HL-60/S4 (cell line): ENCODE measurements around the gene YBX2.
"Not testable (repeated sequence)": the region's sequence is repeated elsewhere in the genome, so short reads cannot be mapped to it uniquely, and the experiment has no call there.

Experiments used
- in situ Hi-C: fragments of 300-500 bp; cut with MboI; formaldehyde crosslinking; loops from 2 replicates; pipeline ENCODE4 v1.14.3; 2022; ENCODE audit warnings: low sequenced_read_pairs

The YBX2 gene

DNA sequence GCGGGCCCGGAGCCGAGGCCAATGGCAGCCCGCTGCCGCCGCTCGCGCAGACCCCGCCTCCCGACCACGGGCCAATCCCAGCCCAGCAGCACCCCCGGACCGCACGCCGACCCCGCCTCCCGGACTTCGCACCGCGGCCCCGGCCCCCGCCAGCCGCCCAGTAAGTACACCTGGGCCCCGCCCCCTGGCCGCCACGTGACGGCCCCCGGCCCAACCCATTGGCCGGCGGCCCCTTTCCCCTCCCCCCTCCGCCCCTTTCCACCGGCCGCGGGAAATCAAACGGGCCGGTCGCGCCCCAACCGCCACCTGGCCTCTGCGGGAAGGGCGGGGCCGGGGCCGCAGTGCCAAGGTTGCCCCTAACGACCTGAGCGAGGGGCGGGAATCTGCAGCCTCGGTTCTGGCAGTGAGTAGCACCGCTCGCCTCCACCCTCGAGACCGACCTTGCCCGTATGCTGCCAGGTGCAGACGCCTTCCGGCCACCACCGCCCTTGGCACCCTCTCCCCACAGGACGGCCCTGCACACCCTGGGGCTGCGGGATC is at the start of gene YBX2:
TSS of gene YBX2 (minus strand) at position 26 of the 540 bp plus-strand sequence. CDS start 139 bp downstream, outside the sequence.
- in situ Hi-C loops = loop anchor here (10.0 kb wide), 1 partner anchor 250 kb away; the partner anchor contains the start of gene SLC16A11

DNA sequence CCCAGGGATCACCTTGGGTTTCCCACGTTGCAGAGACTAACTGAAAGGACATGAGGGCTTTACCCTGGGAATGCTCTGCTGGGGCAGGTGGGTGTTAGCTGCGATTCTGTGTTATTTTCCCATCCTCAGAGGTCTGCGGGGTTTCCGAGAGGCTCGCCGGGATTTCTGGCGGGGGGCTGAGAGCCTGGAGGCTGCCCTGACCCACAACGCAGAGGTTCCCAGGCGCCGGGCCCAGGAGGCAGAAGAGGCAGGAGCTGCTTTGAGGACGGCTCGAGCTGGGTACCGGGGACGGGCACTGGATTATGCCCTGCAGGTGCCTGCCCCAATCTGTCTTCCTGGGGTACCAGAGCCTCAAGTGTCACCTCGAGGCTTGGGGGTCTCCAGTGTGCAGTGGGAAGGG is 48.8 kb upstream of the YBX2 start:
- in situ Hi-C loops = no loop called here

DNA sequence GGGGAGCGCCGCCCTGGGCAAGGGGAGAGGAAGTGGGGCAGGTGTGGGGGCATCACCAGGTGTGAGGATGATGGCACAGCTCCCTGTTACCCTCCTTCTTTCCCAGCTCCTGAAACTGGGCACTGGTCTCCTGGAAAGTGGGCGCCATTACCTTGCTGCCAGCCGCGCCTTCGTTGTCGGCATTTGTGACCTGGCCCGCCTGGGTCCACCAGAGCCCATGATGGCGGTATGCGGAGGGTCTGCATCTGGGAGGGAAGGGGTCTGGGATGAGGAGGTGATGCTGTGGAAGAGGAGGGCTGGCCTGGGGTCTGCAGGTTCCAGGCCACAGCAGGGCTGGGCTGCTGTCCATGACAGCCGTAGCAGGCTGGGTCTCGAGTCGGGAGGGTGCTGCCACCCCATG is 47.4 kb upstream of the YBX2 start:
- in situ Hi-C loops = no loop called here

DNA sequence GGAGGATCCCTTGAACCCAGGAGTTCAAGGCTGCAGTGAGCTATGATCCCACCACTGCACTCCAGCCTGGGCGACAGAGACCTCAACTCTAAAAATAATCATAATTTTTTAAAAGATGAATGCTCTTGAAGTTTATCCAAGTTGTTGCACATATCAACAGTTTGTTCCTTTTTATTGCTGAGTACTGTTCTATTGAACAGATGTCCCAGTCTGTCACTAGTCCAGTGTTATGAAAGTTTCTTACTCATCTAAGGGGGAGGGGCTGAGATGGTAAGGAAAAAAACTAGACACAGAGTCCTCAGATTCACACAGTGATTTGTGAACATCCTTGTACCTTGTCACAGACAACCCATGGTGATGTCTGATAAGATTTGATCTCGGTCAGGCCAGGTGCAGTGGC is 45.7 kb upstream of the YBX2 start:
- in situ Hi-C loops = no loop called here

DNA sequence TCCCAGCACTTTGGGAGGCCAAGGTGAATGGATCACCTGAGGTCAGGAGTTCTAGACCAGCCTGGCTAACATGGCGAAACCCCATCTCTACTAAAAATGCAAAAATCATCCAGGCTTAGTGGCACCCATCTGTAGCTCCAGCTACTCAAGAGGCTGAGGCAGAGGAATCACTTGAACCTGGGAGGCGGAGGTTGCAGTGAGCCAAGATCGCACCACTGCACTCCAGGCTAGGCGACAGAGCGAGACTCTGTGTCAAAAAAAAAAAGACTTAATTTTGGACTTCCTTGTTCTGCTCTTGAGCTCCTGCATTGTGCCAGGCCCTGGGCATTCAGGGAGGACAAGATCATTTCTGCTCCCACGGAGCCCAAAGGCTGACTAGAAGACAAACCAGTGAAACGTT is 43.2 kb upstream of the YBX2 start:
- in situ Hi-C loops = not testable (repeated sequence)

DNA sequence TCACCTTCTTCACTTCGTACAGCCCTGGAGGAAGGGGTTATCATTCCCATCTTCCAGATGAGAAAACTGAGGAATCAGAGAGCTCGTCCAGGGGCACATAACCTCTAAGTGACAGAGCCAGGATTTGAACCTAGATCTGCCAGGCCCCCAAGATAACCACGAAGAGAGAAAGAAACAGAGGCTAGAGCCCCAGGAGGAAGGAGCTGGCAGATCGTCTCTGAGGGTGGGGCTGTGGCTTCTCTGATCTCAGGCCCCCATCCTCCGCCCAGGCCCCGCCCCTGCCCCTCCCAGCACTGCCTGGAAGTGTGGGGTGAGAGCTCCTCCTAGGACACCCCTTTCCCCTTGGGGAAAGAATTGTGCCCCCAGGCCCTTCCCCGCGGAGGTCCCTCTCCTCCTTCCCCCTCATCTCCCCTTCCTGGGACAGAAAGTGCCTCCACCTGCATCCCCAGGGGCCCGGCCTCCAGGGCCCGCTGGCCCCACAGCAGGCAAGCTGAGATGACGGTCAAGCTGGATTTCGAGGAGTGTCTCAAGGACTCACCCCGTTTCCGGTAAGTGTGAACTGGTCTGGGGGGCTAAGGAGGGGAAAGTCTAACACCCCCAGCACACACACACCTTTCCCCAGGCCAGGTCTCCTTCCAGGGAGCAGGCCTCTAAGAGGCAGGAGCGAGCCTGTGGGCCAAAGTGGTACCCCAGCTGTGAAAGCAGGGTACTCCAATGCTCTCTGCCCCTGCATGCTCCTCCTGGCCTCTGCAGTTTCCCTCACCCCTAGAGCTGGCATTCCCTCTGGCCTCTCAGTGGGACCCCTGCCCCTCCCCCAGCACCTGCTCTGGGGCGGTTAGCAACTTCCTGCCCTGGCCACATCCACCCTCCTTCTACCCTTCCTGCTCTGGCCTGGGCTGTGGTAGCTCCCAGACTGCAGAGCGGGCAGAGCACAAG is 42.1 kb upstream of the YBX2 start, which contains the start of gene ACAP1:
TSS of gene ACAP1 (plus strand) at position 290 of the 936 bp plus-strand sequence. CDS start at position 496, 206 bp downstream.
- in situ Hi-C loops = no loop called here

DNA sequence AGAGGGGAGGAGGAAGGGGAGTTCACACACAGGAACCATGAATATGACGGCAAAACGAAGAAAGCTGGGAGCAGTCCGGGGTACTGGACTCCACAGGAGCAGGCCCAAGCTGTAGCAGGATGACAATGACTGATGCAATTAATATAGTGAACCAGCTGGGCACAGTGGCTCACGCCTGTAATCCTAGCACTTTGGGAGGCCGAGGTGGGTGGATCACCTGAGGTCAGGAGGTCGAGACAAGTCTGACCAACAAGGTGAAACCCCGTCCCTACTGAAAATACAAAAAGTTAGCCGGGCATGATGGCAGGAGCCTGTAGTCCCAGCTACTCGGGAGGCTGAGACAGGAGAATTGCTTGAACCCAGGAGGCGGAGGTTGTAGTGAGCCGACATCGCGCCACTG is 41.3 kb upstream of the YBX2 start:
- in situ Hi-C loops = not testable (repeated sequence)

DNA sequence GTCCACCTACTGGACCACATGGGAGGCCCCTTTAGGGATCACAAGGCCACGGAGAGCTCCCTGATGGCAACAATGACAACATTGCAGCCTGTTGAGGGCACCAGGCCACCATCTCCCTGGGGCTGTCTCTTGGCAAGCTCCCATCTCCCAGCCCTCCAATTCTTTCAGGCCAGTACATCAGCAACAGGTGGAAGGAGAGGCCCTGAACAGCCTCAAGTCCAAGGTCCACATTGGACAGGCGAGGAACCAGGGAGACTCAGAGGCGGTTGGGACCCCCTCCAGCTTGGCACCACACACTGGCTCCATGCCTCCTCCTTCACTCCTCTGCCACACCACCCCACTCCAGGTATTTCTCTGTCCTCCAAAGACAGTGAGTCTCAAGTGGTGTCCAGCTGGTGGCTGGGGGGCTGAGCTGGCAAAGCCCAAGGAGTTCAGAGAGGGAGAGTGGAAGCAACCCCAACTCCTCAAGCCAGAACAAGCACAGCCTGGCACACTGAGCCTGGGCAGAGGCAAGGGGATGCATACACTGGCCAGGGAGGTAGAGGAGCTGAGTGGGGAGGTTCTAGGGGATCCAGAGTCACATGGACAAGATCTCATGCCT is 40.6 kb upstream of the YBX2 start:
- in situ Hi-C loops = no loop called here

DNA sequence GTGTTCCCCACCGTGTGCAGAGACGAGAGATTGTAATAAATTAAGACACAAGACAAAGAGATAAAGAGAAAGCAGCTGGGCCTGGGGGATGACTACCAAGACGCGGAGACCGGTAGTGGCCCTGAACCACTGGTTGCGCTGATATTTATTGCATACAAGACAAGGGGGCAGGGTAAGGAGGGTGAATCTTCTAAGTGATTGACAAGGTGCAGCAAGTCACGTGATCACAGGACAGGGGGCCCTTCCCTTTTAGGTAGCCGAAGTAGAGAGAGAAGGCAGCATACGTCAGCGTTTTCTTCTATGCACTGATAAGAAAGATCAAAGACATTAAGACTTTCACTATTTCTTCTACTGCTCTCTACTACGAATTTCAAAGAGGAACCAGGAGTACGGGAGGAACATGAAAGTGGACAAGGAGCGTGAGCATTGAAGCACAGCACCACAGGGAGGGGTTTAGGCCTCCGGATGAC is 38.2 kb upstream of the YBX2 start:
- in situ Hi-C loops = not testable (repeated sequence)

DNA sequence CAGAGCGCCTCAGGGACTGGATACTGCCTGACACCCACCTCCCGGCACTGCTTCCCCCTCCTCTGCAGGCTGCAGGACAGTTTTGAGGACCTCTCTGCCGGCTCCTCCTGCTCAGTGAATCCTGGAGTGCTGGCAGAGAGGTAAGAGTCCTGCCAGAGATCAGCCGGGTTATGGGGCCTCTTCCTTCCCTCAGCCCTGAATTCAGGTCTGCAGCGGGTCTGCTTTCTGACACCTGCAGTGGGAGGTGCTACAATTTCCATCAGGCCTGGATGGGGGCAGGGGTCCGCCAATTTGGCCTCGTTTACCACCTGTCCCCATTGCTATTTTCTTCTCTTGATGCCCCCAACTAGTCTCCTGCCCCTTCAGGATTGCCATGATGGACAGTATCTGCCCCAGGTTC is 37.7 kb upstream of the YBX2 start:
- in situ Hi-C loops = no loop called here

DNA sequence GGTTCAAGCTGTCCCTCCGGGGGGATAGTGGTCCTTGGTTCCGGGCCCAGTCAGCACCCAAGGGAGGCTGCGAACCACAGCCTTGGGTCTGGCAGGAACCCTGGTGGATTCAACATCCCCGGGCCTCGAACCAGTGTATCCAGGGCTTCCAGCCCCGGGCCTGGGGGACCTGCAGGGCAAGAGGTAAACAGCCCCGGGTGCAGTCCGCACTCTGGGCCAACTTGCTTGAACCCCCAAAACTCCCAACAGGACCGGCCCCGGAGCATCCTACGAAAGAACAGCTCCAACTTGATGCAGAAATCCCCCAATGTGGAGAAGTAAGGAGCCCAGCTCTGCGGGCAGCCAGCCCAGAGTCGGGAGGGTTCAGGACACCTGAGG is 36.2 kb upstream of the YBX2 start:
- in situ Hi-C loops = no loop called here

DNA sequence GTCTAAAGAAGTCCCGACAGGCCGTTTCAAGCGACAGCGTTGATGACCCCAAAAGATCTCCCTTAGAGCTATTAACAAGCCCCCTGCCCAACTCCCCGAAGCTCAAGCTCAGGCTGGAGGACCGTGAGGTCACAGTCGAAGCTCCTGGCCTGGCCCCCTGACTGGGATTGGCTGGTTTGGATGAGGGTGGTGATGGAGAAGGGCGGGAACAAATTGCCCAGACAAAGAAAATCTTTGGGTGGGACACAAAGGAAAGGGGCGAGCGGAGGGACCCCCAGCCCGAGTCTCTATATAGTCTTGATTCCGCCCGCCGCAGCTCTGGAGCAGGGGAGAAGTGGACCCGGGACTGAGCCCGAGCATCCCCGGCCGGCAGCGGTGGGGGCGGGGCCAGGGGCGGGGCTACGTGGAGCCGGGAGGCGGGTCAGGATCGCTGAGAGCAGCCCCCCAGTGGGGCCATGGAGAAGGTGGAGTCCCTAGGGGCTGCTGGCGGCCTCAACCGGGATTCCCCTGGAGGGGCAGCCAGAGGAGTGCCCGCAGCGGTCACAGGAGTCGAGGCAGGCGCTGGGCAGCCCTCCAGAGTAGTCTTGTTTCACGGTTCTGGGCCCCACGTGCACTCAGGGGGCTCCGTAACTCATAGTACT is 35.7 kb upstream of the YBX2 start:
- in situ Hi-C loops = no loop called here

DNA sequence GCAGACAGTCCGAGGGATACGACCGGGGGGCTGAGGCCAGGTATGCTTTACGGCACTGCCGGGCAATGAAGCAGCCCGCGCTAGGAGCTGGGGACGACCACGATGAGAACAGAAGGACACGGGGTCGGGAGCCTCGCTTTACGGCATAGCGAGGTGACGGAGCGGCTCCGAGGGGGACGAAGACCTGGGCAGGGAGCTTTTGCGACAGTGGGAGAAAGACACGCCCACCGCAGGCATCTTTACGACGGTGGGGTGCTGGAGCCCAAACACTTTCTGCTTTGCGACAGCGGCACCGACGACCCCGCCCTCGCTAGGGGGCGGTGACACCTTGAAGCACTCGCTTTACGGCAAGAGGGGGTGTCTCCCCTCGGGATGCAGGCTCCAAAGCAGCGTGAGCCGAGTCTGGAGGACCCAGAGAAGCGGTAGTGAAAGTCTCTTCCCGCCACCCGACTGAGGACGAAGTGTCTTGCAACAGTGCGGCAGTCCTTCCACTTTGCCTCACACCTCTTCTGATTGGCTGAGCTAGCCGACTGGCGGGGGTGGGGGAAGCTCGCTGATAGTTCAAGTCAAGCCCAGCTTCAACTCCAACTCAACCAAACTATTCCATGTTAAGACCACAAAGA is 35.0 kb upstream of the YBX2 start:
- in situ Hi-C loops = no loop called here

DNA sequence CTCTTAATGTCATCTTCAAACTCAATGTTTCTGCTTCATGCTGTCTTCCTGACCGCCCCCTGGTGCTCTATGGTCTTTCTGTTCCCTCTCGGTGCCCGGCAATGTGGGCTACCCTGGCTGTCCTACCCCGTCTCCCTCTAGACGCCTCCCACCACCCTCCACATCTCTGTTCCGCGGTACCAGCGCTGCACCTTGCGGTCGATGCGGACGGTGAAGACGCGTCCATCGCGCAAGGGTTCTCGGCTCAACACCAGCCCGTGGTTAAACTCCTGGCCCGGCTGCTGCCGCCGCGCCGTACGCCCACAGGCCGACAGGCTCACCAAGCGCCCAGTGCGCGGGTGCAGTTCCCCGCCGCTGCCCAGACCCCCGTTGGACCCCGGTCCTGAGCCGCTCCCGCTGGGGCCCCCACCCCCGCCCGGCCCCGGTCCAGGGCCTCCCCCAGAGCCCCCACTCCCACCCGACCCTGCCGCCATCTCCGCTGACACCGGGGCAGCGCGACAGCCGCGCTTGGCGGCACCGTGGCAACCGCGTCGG is 34.5 kb upstream of the YBX2 start, which contains the start of gene NEURL4:
TSS of gene NEURL4 (minus strand) at position 496 of the 534 bp plus-strand sequence. CDS start at position 473, 23 bp downstream.
- in situ Hi-C loops = no loop called here

DNA sequence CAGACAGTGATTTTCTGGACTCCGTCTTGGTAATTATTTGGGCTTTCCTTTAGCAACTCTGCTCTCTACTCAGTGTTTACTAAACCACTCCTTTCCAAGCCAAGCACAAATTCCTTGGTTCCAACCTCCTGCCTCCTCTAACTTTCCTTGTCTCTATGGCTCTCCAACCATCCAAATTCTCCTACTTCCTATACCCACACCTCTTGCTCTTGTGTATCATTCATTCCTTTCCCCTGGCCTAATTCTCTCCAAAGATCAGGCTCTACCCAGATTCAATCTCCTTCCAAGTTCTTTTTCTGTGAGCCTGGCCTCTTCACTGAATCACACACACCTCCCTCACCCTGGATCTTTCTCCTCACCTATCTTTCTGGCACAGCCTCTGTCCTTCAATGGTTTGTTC is 33.6 kb upstream of the YBX2 start:
- in situ Hi-C loops = no loop called here

DNA sequence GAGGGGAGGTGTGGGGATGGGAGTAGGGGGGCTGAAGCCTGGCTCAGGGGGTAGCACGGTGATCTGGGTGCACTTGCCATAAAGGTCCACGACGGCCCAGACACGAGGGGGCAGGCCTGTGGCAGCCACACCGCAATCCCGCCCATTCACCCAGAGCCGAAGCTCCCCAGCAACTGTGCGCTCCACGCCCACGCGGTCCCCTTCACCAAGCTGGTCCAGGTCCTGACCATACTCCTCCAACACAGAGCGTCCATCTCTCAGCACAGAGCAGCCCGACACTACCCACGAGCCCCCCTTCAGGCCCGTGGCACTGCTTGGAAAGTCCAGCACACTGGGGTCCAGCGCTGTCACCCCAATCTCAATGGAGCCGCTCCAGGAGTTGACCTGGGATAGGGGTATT is 33.1 kb upstream of the YBX2 start:
- in situ Hi-C loops = no loop called here

DNA sequence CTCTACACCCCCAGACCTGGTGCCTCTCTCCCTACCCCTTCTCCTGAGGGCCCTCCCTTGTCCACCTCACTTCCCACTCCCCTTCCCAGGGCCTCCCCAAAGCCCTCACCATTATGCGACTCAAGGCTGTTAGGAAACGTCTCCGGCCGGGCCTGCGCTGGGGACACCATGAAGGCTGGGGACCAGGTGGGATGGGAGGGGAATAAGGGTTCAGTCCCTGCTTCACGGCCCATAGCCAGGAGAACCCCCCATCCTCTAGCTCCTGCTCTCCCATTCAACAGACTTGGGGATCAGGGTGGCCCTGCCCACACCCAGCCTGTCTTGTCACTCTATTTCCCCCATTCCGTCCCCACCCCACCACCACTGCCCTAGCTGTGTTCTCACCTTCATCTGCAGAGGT is 32.6 kb upstream of the YBX2 start:
- in situ Hi-C loops = no loop called here

DNA sequence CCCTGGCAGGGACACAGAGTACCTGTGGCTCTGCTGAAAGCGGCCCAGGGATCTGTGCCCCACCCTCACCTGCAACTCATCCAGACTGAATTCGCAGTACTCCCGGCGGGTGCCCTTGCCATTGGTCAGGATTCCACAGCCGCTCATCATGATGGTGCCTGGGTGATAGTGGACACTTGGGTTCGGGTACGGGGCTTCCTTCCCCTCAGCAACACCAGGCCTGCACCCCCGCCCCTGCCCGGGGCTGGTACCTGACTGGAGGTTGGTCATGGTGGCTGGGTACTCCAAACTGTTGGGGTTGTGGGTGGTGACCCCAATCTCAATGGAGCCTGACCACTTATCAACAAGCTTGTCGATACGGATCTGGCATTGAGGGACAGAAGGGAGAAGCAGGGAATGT is 31.7 kb upstream of the YBX2 start:
- in situ Hi-C loops = no loop called here

DNA sequence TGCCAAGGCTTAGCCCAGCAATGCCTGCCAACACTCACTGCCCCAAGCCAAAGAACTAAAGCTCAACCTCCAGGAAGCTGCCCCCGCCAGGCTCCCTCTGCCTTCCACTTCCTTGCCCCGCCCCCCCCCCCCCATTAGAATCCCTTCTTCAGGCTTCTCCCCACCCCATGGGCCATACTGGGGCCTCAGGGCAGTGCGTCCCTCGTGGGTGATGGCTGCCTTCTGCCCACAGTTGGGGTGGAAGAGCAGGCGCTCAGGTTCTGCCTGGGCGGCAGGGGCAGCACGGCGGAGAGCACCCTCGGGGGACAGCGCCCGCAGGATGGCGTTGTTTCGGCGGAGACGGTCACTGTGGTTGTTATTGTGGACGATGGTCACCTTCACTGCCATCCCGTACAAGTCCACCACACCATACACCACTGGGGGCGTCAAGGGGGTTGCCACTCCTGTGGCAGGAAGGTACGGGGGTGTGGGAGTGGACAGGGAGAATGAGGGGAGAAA is 30.6 kb upstream of the YBX2 start:
- in situ Hi-C loops = no loop called here

DNA sequence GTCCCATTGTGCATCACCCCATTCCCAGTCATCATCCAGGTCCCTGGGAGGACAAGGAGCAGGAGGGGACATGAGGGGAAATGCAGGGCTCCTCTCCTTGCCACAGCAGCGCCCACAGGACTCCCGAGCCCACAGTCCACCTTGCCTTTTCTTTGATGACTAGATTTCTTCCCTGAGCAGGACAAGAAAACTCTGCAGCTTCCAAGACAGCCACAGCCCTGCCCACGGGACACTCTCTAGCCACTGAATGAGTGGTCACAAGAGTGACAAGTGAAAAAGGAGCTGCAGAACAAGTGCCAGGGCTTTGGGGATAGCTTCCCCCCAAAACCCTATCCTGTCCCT is 30.0 kb upstream of the YBX2 start:
- in situ Hi-C loops = no loop called here
